Transverse colon (tissue), 4 donors: Measurements from ENCODE around the gene MTSS2. TPM values are rescaled to one million over a fixed set of nuclear protein-coding genes. Genes with fewer than 3 reads are reported as not detected.
"Not testable (repeated sequence)": the region's sequence is repeated elsewhere in the genome, so short reads cannot be mapped to it uniquely, and the experiment has no call there.

Experiments
- DNase-seq: peaks from one replicate; pipeline ENCODE4 v3.0.0-alpha.2; 2019
- H3K27ac ChIP-seq, 4 donors: fragments of 200-600 bp; sonication (generic); 2 replicates each; pipeline ENCODE4 v1.5.1; 2016 to 2018; ENCODE audit warnings: inconsistent platforms in 4 of 4
- H3K27me3 ChIP-seq: fragments of 200-600 bp; sonication (generic); 2 replicates; pipeline ENCODE4 v1.5.1; 2017; ENCODE audit warnings: inconsistent platforms
- H3K36me3 ChIP-seq, 4 donors: fragments of 200-600 bp; sonication (generic); 2 replicates each; pipeline ENCODE4 v1.5.1; 2017 to 2019; ENCODE audit warnings: inconsistent platforms in 4 of 4
- H3K4me1 ChIP-seq, 4 donors: fragments of 200-600 bp; sonication (generic); 2 replicates each; pipeline ENCODE4 v1.5.1; 2017 to 2020; ENCODE audit warnings: inconsistent platforms in 4 of 4
- H3K4me3 ChIP-seq, 4 donors: fragments of 200-600 bp; sonication (generic); 1 replicate in 1 of 4; 2 replicates in 3 of 4; pipeline versions ENCODE4 v1.5.1 to v1.6.1; 2017 to 2019; ENCODE audit warnings: inconsistent platforms in 4 of 4
- H3K9me3 ChIP-seq, 2 donors: fragments of 200-600 bp; sonication (generic); 2 replicates each; pipeline ENCODE4 v1.5.1; 2017 to 2019; ENCODE audit warnings: inconsistent platforms in 2 of 2
- EP300 ChIP-seq: sonication (generic); formaldehyde crosslinking; IDR thresholded peaks from one replicate; pipeline ENCODE4 v1.6.1; 2017; ENCODE audit warnings: antibody characterized with exemption, low read depth
- POLR2A ChIP-seq: fragments of 450-650 bp; IDR thresholded peaks from one replicate; pipeline ENCODE4 v1.6.1; 2016; ENCODE audit warnings: antibody characterized with exemption, mild to moderate bottlenecking, moderate library complexity
- POLR2AphosphoS5 ChIP-seq, 3 donors: sonication (generic); formaldehyde crosslinking; IDR thresholded peaks; one replicate each; pipeline ENCODE4 v1.6.1; 2016; ENCODE audit warnings: antibody characterized with exemption in 3 of 3
- WGBS, 2 donors: methylation state at CpG; one replicate each; pipeline ENCODE4 v1.1.5; 2018; ENCODE audit warnings: low coverage in 1 of 2; 5-methylcytosine and 5-hydroxymethylcytosine counted together
- in situ Hi-C, 4 donors: fragments of 200-750 bp; cut with MboI; loops; one replicate each; pipeline versions ENCODE4 v1.15.0 to v1.15.1; 2017; ENCODE audit warnings: low sequenced_read_pairs in 3 of 4, low pct_ligation_motif_present in 1 of 4, low pct_unique_long_range_greater_than_20kb in 1 of 4
- intact Hi-C: fragments of 100-400 bp; cut with DNase I; formaldehyde crosslinking; loops from one replicate; pipeline ENCODE4 v1.15.1; 2023; ENCODE audit warnings: low total_unique reads
- total RNA-seq, 4 donors: library from RNA; depleted of rRNA; stranded (reverse); fragments of >200 nt; gene quantifications; one replicate each; pipeline ENCODE4 v1.1.0, GENCODE V29; 2016
- TF ChIP-seq, protein P1 (sequence below), 5 experiments: fragments of 200-600 bp in 3 of 5; fragments of 450-650 bp in 2 of 5; sonication (generic) in 3 of 5; IDR thresholded peaks; 1 replicate in 2 of 5; 2 replicates in 3 of 5; pipeline ENCODE4 v1.5.1; 2016 to 2017; ENCODE audit warnings: antibody characterized with exemption in 5 of 5, inconsistent platforms in 3 of 5, mild to moderate bottlenecking in 2 of 5, moderate library complexity in 1 of 5

Gene MTSS2
- total RNA-seq, 4 donors from 2014 or later: 13.9 to 149 (median 33.8) TPM

DNA sequence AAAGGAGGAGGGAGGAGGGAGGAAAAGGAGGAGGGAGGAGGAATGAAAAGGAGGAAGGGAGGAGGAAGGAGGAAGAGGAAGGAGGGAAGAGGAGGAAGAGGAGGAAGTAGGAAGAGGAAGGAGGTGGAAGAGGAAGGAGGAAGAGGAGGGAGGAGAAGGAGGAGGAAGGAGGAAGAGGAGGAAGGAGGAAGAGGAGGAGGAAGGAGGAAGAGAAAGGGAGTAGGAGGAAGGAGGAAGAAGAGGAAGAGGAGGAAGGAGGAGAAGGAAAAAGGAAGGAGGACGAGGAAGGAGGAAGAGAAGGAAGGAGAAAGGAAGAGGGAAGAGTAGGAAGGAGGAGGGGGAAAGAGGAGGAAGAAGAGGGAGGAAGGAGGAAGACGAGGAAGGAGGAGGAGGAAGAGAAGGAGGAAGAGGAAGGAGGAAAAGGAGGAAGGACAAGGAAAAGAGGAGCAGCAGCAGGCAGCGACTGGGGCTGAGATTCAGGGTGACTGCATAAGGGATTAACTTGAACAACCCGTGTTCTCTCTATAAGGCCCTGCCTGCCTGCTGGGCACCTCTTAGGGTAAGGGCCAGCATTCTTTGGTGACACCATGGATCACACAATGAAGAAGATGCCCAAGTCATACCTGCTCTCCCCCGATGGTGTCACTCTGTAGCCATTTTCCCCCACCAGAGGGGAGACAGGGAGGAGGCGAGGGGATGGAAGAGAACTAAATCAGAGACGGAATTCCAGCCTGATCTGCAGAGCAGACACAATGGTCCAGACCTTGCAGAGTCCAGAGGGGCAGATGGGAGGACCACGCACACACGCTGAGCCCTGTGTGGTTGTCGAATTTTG is 40.9 kb downstream of the MTSS2 start:
- intact Hi-C loops: no loop called here
- Histone ChIP-seq H3K27ac (no peak overlapping the region), H3K4me3 (no peak overlapping the region), H3K36me3 (no peaks in the 10 kb centered on the region), H3K4me1 (peaks cover 0 to 1% (median 0%) of the 10 kb centered on the region in 4 donors), H3K27me3 (no peaks in the 10 kb centered on the region), H3K9me3 (no peaks in the 10 kb centered on the region)
- in situ Hi-C loops: no loop called here
- no peak for DNase-seq
- WGBS, 2 donors: 79 to 84% methylated on average over 5 to 10 of the region's 10 CpGs
- TF ChIP-seq EP300 (no peak), POLR2AphosphoS5 (IDR thresholded peaks at IDR 0.05) (no peak), POLR2A (no peak)
- TF ChIP-seq, protein P1, sequence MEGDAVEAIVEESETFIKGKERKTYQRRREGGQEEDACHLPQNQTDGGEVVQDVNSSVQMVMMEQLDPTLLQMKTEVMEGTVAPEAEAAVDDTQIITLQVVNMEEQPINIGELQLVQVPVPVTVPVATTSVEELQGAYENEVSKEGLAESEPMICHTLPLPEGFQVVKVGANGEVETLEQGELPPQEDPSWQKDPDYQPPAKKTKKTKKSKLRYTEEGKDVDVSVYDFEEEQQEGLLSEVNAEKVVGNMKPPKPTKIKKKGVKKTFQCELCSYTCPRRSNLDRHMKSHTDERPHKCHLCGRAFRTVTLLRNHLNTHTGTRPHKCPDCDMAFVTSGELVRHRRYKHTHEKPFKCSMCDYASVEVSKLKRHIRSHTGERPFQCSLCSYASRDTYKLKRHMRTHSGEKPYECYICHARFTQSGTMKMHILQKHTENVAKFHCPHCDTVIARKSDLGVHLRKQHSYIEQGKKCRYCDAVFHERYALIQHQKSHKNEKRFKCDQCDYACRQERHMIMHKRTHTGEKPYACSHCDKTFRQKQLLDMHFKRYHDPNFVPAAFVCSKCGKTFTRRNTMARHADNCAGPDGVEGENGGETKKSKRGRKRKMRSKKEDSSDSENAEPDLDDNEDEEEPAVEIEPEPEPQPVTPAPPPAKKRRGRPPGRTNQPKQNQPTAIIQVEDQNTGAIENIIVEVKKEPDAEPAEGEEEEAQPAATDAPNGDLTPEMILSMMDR (IDR thresholded peaks at IDR 0.05): no peak

- in situ Hi-C loops: not testable (repeated sequence)
- WGBS, 2 donors: 87% methylated on average over 7 of the region's 7 CpGs; no CpG with 5 or more reads in 1 of the 2 donors
These were observed 42.6 kb downstream of the MTSS2 start for GRCh38 chr16:70643264-70643663.

DNA sequence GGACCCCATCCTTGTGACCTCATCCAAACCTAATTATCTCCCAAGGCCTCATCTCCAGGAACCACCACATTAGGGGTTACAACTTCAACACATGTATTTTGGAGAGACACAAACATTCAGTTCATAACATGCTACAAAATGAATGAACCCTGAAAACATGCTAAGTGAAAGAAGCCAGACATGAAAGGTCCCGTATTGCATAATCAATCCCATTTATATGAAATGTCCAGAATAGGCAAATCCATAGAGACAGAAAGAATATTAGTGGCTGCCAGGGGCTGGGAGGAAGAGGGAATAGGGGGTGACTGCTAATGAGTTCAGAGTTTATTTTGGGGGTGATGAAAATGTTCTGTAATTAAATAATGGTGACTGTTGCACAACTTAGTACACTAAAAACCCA is 43.2 kb downstream of the MTSS2 start:
- Histone ChIP-seq H3K27me3 (no peaks in the 10 kb centered on the region), H3K27ac (no peak overlapping the region), H3K9me3 (no peaks in the 10 kb centered on the region), H3K4me3 (no peak overlapping the region), H3K36me3 (no peaks in the 10 kb centered on the region), H3K4me1 (peaks cover 0 to 5% (median 0%) of the 10 kb centered on the region in 4 donors)
- no peak for TF ChIP-seq POLR2A
- TF ChIP-seq POLR2AphosphoS5 (IDR thresholded peaks at IDR 0.05): no peak
- no peak for TF ChIP-seq EP300
- TF ChIP-seq, protein P1 (IDR thresholded peaks at IDR 0.05): no peak
- intact Hi-C loops: no loop called here
- DNase-seq: no peak
- WGBS, 2 donors: 86% methylated on average over 1 of the region's 1 CpG; no CpG with 5 or more reads in 1 of the 2 donors
- in situ Hi-C loops: no loop called here

More at GRCh38 chr16:70643264-70643663, 42.6 kb downstream of the MTSS2 start:
- H3K4me1 ChIP-seq, H3K27me3 ChIP-seq, H3K27ac ChIP-seq, intact Hi-C loops, DNase-seq, H3K4me3 ChIP-seq, H3K36me3 ChIP-seq, H3K9me3 ChIP-seq: not testable (repeated sequence)

GRCh38 chr16:70638814-70639792 is 46.8 kb downstream of the MTSS2 start:
- no peak overlapping the region for H3K4me3 ChIP-seq
- in situ Hi-C loops (loop anchor here in 1 of 4 donors (10.0 kb wide), 1 partner anchor 54 kb away; no protein-coding TSS in a partner anchor), intact Hi-C loops (no loop called here)
- H3K9me3 ChIP-seq: no peaks in the 10 kb centered on the region
- TF ChIP-seq POLR2AphosphoS5 (IDR thresholded peaks at IDR 0.05) (peak; percentile 22 to 74 (median 46)), EP300 (no peak)
- peak; percentile 31 for DNase-seq
- 62 to 95% methylated on average over 3 to 18 of the region's 18 CpGs for WGBS, 2 donors
- no peaks in the 10 kb centered on the region for H3K27me3 ChIP-seq
- H3K36me3 ChIP-seq: no peaks in the 10 kb centered on the region
- peak overlapping the region in 3 of 4 donors; percentile 12 to 66 (median 16) for H3K27ac ChIP-seq
- peaks cover 0 to 5% (median 2%) of the 10 kb centered on the region in 4 donors for H3K4me1 ChIP-seq

Other genes with a start within 250 kb of the MTSS2 start
- 10 to 100 TPM in 2 of 4 donors, 1 to 10 TPM in 2; 2.6 to 16.5 (median 8.5) TPM for gene ST3GAL2, start 247.0 kb downstream of the MTSS2 start, total RNA-seq
- 10 to 100 TPM; 38.5 to 62.7 (median 43.1) TPM for gene FCSK, start 231.5 kb downstream of the MTSS2 start, total RNA-seq
- 100 to 1,000 TPM in 1 of 4 donors, 10 to 100 TPM in 3; 55.4 to 200 (median 64.0) TPM for gene COG4, start 162.5 kb downstream of the MTSS2 start, total RNA-seq
- 100 to 1,000 TPM in 1 of 4 donors, 10 to 100 TPM in 3; 59.5 to 135 (median 72.8) TPM for gene SF3B3, start 162.2 kb downstream of the MTSS2 start, total RNA-seq
- 1 to 10 TPM in 2 of 4 donors, not detected in 2; 1.1 to 1.4 TPM for gene IL34, start 39.5 kb downstream of the MTSS2 start, total RNA-seq
- 100 to 1,000 TPM in 1 of 4 donors, 10 to 100 TPM in 3; 37.2 to 270 (median 64.3) TPM for gene VAC14, start 115.1 kb upstream of the MTSS2 start, total RNA-seq